Measurements from ENCODE around the gene KCNA10. TPM values are rescaled to one million over a fixed set of nuclear protein-coding genes. Genes with fewer than 3 reads are reported as not detected.

Gene KCNA10
- total RNA-seq, 4 donors from 2014 or later = not detected

GRCh38 chr1:110561596-110561995 is 42.6 kb upstream of the KCNA10 start:
- in situ Hi-C loops (cut with MboI; ENCODE audit: low pct_ligation_motif_present in 1 of 4, low pct_unique_long_range_greater_than_20kb in 1 of 4, low sequenced_read_pairs in 3 of 4) = no loop called here

GRCh38 chr1:110559157-110559556 is 40.2 kb upstream of the KCNA10 start:
- Histone ChIP-seq H3K36me3 (no peaks in the 10 kb centered on the region), H3K4me1 (peaks cover 0 to 11% (median 8%) of the 10 kb centered on the region in 4 donors), H3K9me3 (no peaks in the 10 kb centered on the region), H3K27ac (no peak overlapping the region), H3K4me3 (no peak overlapping the region), H3K27me3 (peaks cover 37% of the 10 kb centered on the region)
- WGBS, 2 donors (ENCODE audit: low coverage in 1 of 2) = 56 to 70% methylated on average over 2 to 4 of the region's 4 CpGs
- DNase-seq = no peak
- in situ Hi-C loops (cut with MboI; ENCODE audit: low pct_ligation_motif_present in 1 of 4, low pct_unique_long_range_greater_than_20kb in 1 of 4, low sequenced_read_pairs in 3 of 4) = loop anchor here in 1 of 4 donors (10.0 kb wide), 1 partner anchor 56 kb away; no protein-coding TSS in a partner anchor
- intact Hi-C loops (cut with DNase I; ENCODE audit: low total_unique reads) = loop anchor here (10.0 kb wide), 1 partner anchor 56 kb away; no protein-coding TSS in a partner anchor
- TF ChIP-seq POLR2A (IDR thresholded peaks at IDR 0.05) = no peak
- no peak for TF ChIP-seq CTCF (IDR thresholded peaks at IDR 0.05)
- no peak for TF ChIP-seq EP300 (IDR thresholded peaks at IDR 0.05; ENCODE audit: low read depth)
- TF ChIP-seq POLR2AphosphoS5 (IDR thresholded peaks at IDR 0.05) = no peak

More at GRCh38 chr1:110561596-110561995, 42.6 kb upstream of the KCNA10 start:
- no peaks in the 10 kb centered on the region for H3K4me1 ChIP-seq
- no peaks in the 10 kb centered on the region for H3K36me3 ChIP-seq
- TF ChIP-seq CTCF (IDR thresholded peaks at IDR 0.05) (no peak), POLR2AphosphoS5 (IDR thresholded peaks at IDR 0.05) (no peak), EP300 (IDR thresholded peaks at IDR 0.05; ENCODE audit: low read depth) (no peak), POLR2A (IDR thresholded peaks at IDR 0.05) (no peak)
- H3K9me3 ChIP-seq = no peaks in the 10 kb centered on the region
- DNase-seq = no peak
- no peak overlapping the region for H3K4me3 ChIP-seq
- H3K27me3 ChIP-seq = peaks cover 13% of the 10 kb centered on the region
- intact Hi-C loops (cut with DNase I; ENCODE audit: low total_unique reads) = no loop called here
- H3K27ac ChIP-seq = no peak overlapping the region
- WGBS, 2 donors (ENCODE audit: low coverage in 1 of 2) = 73% methylated on average over 7 of the region's 7 CpGs; no CpG with 5 or more reads in 1 of the 2 donors

GRCh38 chr1:110557481-110557880 is 38.5 kb upstream of the KCNA10 start:
- intact Hi-C loops (cut with DNase I; ENCODE audit: low total_unique reads) (loop anchor here (10.0 kb wide), 1 partner anchor 57 kb away; no protein-coding TSS in a partner anchor), in situ Hi-C loops (cut with MboI; ENCODE audit: low pct_ligation_motif_present in 1 of 4, low pct_unique_long_range_greater_than_20kb in 1 of 4, low sequenced_read_pairs in 3 of 4) (loop anchor here in 1 of 4 donors (10.0 kb wide), 1 partner anchor 57 kb away; no protein-coding TSS in a partner anchor)
- Histone ChIP-seq H3K36me3 (no peaks in the 10 kb centered on the region), H3K27ac (no peak overlapping the region), H3K4me3 (no peak overlapping the region), H3K27me3 (peaks cover 49% of the 10 kb centered on the region), H3K4me1 (peaks cover 0 to 11% (median 8%) of the 10 kb centered on the region in 4 donors), H3K9me3 (no peaks in the 10 kb centered on the region)
- TF ChIP-seq POLR2A (IDR thresholded peaks at IDR 0.05) (no peak), EP300 (IDR thresholded peaks at IDR 0.05; ENCODE audit: low read depth) (no peak), CTCF (IDR thresholded peaks at IDR 0.05) (no peak), POLR2AphosphoS5 (IDR thresholded peaks at IDR 0.05) (no peak)
- no peak for DNase-seq
- 40 to 49% methylated on average over 1 to 3 of the region's 3 CpGs for WGBS, 2 donors (ENCODE audit: low coverage in 1 of 2)

GRCh38 chr1:110556471-110556807 is 37.5 kb upstream of the KCNA10 start:
- H3K36me3 ChIP-seq = no peaks in the 10 kb centered on the region
- DNase-seq = no peak
- intact Hi-C loops (cut with DNase I; ENCODE audit: low total_unique reads) = loop anchor here (10.0 kb wide), 1 partner anchor 58 kb away; no protein-coding TSS in a partner anchor
- H3K27me3 ChIP-seq = peaks cover 54% of the 10 kb centered on the region
- WGBS, 2 donors (ENCODE audit: low coverage in 1 of 2) = 50 to 55% methylated on average over 2 to 5 of the region's 5 CpGs
- peaks cover 0 to 11% (median 8%) of the 10 kb centered on the region in 4 donors for H3K4me1 ChIP-seq
- no peak overlapping the region for H3K4me3 ChIP-seq
- no peak for TF ChIP-seq EP300 (IDR thresholded peaks at IDR 0.05; ENCODE audit: low read depth)
- TF ChIP-seq CTCF (IDR thresholded peaks at IDR 0.05) = no peak
- no peak for TF ChIP-seq POLR2AphosphoS5 (IDR thresholded peaks at IDR 0.05)
- no peak for TF ChIP-seq POLR2A (IDR thresholded peaks at IDR 0.05)
- H3K9me3 ChIP-seq = no peaks in the 10 kb centered on the region
- H3K27ac ChIP-seq = no peak overlapping the region
- in situ Hi-C loops (cut with MboI; ENCODE audit: low pct_ligation_motif_present in 1 of 4, low pct_unique_long_range_greater_than_20kb in 1 of 4, low sequenced_read_pairs in 3 of 4) = loop anchor here in 1 of 4 donors (10.0 kb wide), 1 partner anchor 58 kb away; no protein-coding TSS in a partner anchor

Measured in transverse colon (tissue), 4 donors.